K562 (cell line): Measurements from ENCODE around the gene PLAAT5.

ENCODE experiments used
- CBX2 ChIP-seq: fragments of 200-600 bp; sonication (generic); IDR thresholded peaks from one replicate; pipeline ENCODE4 v1.6.1; 2012; ENCODE audit warnings: mild to moderate bottlenecking, low read length, inconsistent platforms; ENCODE audit not compliant: insufficient read depth, poor library complexity, severe bottlenecking
- CEBPB ChIP-seq: fragments of 450-650 bp; IDR thresholded peaks from 2 replicates; pipeline ENCODE4 v1.6.1; 2016; ENCODE audit warnings: missing genetic modification characterization, missing compliant biosample characterization
- CTCF ChIP-seq, 3 experiments: IDR thresholded peaks in 2 of 3; conservative IDR thresholded peaks in 1 of 3; 2 replicates each; pipeline ENCODE4 v1.5.1; 2011 to 2012; ENCODE audit warnings: low read length in 3 of 3, mild to moderate bottlenecking in 3 of 3, control low read depth in 2 of 3, improper control_type of control experiment in 1 of 3, inconsistent platforms in 1 of 3, low read depth in 1 of 3, mixed read lengths in 1 of 3, moderate library complexity in 1 of 3; ENCODE audit not compliant: insufficient read depth in 2 of 3
- E2F4 ChIP-seq: sonication (generic); formaldehyde crosslinking; IDR thresholded peaks from 2 replicates; pipeline ENCODE4 v1.8.0; 2022; ENCODE audit warnings: mild to moderate bottlenecking, low read depth, missing genetic modification reagents
- EZH2 ChIP-seq: IDR thresholded peaks from 2 replicates; pipeline ENCODE4 v1.6.1; 2012; ENCODE audit warnings: low read depth, mild to moderate bottlenecking, inconsistent platforms, low read length, borderline replicate concordance
- FOXP4 ChIP-seq: sonication (generic); formaldehyde crosslinking; IDR thresholded peaks from 2 replicates; pipeline ENCODE4 v1.8.0; 2022; ENCODE audit warnings: mild to moderate bottlenecking, missing genetic modification reagents, borderline replicate concordance
- POLR2A ChIP-seq: fragments of 450-650 bp; conservative IDR thresholded peaks from 2 replicates; pipeline ENCODE4 v1.6.1; 2016
- RERE ChIP-seq: sonication (generic); formaldehyde crosslinking; IDR thresholded peaks from 2 replicates; pipeline ENCODE4 v1.8.0; 2023; ENCODE audit warnings: missing genetic modification reagents, mild to moderate bottlenecking, borderline replicate concordance
- REST ChIP-seq, 2 experiments: fragments of 450-650 bp; formaldehyde crosslinking in 1 of 2; IDR thresholded peaks; 2 replicates each; pipeline versions ENCODE4 v1.4.0 to v1.6.1; 2014 to 2020; ENCODE audit warnings: mild to moderate bottlenecking in 2 of 2, borderline replicate concordance in 1 of 2, low read depth in 1 of 2
- ZBTB26 ChIP-seq: fragments of 450-650 bp; formaldehyde crosslinking; IDR thresholded peaks from 2 replicates; pipeline ENCODE4 v1.4.0; 2022; ENCODE audit warnings: missing genetic modification characterization

GRCh38 chr11:63511048-63511748 lies 20.2 kb upstream of the PLAAT5 start:
- TF ChIP-seq CBX2: no peak
- no peak for TF ChIP-seq RERE (CRISPR knock-in tag)
- no peak for TF ChIP-seq CTCF (IDR thresholded peaks at IDR 0.05 in 2 of 3, conservative IDR thresholded peaks at IDR 0.05 in 1 of 3; ENCODE audit: insufficient read depth in 2 of 3, low read depth in 1 of 3, low read length in 3 of 3)
- no peak for TF ChIP-seq EZH2
- TF ChIP-seq REST (IDR thresholded peaks at IDR 0.05; ENCODE audit: borderline replicate concordance): no peak
- no peak for TF ChIP-seq REST (CRISPR knock-in tag; IDR thresholded peaks at IDR 0.05; ENCODE audit: low read depth)
- TF ChIP-seq E2F4 (CRISPR knock-in tag): no peak
- no peak for TF ChIP-seq CEBPB
- TF ChIP-seq ZBTB26 (CRISPR knock-in tag): no peak
- no peak for TF ChIP-seq FOXP4 (CRISPR knock-in tag)
- TF ChIP-seq POLR2A: no peak
